ENCODE data around the gene MYH11. TPM values are rescaled to one million over a fixed set of nuclear protein-coding genes. Genes with fewer than 3 reads are reported as not detected.

MYH11 gene
- total and polyA plus RNA-seq, 10 of the 15 experiments (the other 5 are each of a cell fraction or from before 2014, with no cell fraction given) = 0.01 to 1.9 (median 0.13) TPM; not detected in 1

GRCh38 chr16:15865742-15866141 is 8.9 kb upstream of the MYH11 start:
- Histone ChIP-seq H2AFZ (ENCODE audit: control insufficient read depth, low read depth, low read length) (no peak overlapping the region), H3K9me3 (replicated peaks; ENCODE audit: control insufficient read depth, insufficient read depth, low read length) (no peaks in the 10 kb centered on the region), H3K27ac (ENCODE audit: control insufficient read depth, insufficient read depth) (no peak overlapping the region), H3K4me3 (no peak overlapping the region), H3K4me1 (ENCODE audit: control insufficient read depth, insufficient read depth, low read length) (no peaks in the 10 kb centered on the region), H3K27me3 (replicated peaks in 1 of 2; ENCODE audit: control insufficient read depth in 2 of 2, insufficient read depth in 2 of 2, low read length in 1 of 2) (no peaks in the 10 kb centered on the region), H3K4me2 (ENCODE audit: control insufficient read depth, insufficient read depth) (no peak overlapping the region), H3K9ac (ENCODE audit: control insufficient read depth, insufficient read depth, low read length) (no peak overlapping the region), H3K79me2 (ENCODE audit: control insufficient read depth, insufficient read depth, low read length) (no peaks in the 10 kb centered on the region), H4K20me1 (ENCODE audit: control insufficient read depth, insufficient read depth) (no peaks in the 10 kb centered on the region), H3K36me3 (ENCODE audit: control insufficient read depth in 2 of 2, insufficient read depth in 2 of 2, low read length in 1 of 2) (peaks cover 0 to 17% of the 10 kb centered on the region in 2 experiments; a peak in 1 of 4 replicates)
- FAIRE-seq (no peak), ATAC-seq (no peak), DNase-seq (ENCODE audit: low read depth, low spot score) (no peak)
- ChIA-PET SMC1A (ENCODE audit: uncharacterized antibody, unreplicated experiment) (no interaction called here), RAD21 (ENCODE audit: unreplicated experiment) (no interaction called here), POLR2A (no interaction called here), CTCF (interaction anchor here (1.1 to 1.4 kb wide), 2 partner anchors 9 to 22 kb away, joined by 3 to 5 read pairs; partner anchors contain the start of gene CEP20)
- no TSS peak for BruUV-seq (replicated peaks)
- intact Hi-C loops (cut with micrococcal nuclease; ENCODE audit: unreplicated experiment) (no loop called here), in situ Hi-C loops (cut with MboI) (no loop called here)
- TF ChIP-seq TCF12 (IDR thresholded peaks at IDR 0.05; ENCODE audit: low read depth, low read length) = no peak
- TF ChIP-seq PML (IDR thresholded peaks at IDR 0.05; ENCODE audit: low read length) = no peak
- no peak for TF ChIP-seq FOS (IDR thresholded peaks at IDR 0.05; ENCODE audit: borderline replicate concordance, extremely low read depth, insufficient read length)
- TF ChIP-seq ELK1 (IDR thresholded peaks at IDR 0.05; ENCODE audit: low read depth, low read length) = no peak
- no peak for TF ChIP-seq YY1 (IDR thresholded peaks at IDR 0.05; ENCODE audit: low read depth, low read length)
- TF ChIP-seq ZBTB11 (CRISPR knock-in tag; IDR thresholded peaks at IDR 0.05) = no peak
- no peak for TF ChIP-seq STAT1 (conservative IDR thresholded peaks at IDR 0.05)
- TF ChIP-seq SKIL (IDR thresholded peaks at IDR 0.05; ENCODE audit: low read depth, poor library complexity, severe bottlenecking) = no peak
- TF ChIP-seq HDAC2 (IDR thresholded peaks at IDR 0.05) = no peak
- no peak for TF ChIP-seq YBX1 (IDR thresholded peaks at IDR 0.05)
- TF ChIP-seq SP1 (IDR thresholded peaks at IDR 0.05; ENCODE audit: low read depth, low read length) = no peak
- no peak for TF ChIP-seq NR2F1 (conservative IDR thresholded peaks at IDR 0.05)
- no peak for TF ChIP-seq CHD2 (IDR thresholded peaks at IDR 0.05; ENCODE audit: borderline replicate concordance, low read depth, low read length)
- WGBS (ENCODE audit: insufficient coverage, insufficient replicate concordance, low lambda C conversion rate, missing lambda C conversion rate) = 98% methylated on average over 7 of the region's 7 CpGs
